Glutamatergic neuron (in vitro differentiated cells): ENCODE data around the gene CCDC78. TPM values are rescaled to one million over a fixed set of nuclear protein-coding genes. Genes with fewer than 3 reads are reported as not detected.
"Not testable (repeated sequence)": the region's sequence is repeated elsewhere in the genome, so short reads cannot be mapped to it uniquely, and the experiment has no call there.

ENCODE experiments used
- DNase-seq: peaks from one replicate; pipeline ENCODE4 v3.0.0; 2022
- H3K27ac Mint-ChIP-seq: one replicate; pipeline ENCODE4 v1.8.0; 2020; ENCODE audit warnings: mild to moderate bottlenecking, mixed read lengths, inconsistent platforms; ENCODE audit not compliant: unreplicated experiment
- H3K27me3 Mint-ChIP-seq: one replicate; pipeline ENCODE4 v1.8.0; 2020; ENCODE audit warnings: mild to moderate bottlenecking, moderate library complexity, mixed read lengths, inconsistent platforms; ENCODE audit not compliant: unreplicated experiment
- H3K36me3 Mint-ChIP-seq: one replicate; pipeline ENCODE4 v1.8.0; 2020; ENCODE audit warnings: mild to moderate bottlenecking, mixed read lengths, inconsistent platforms; ENCODE audit not compliant: unreplicated experiment
- H3K4me1 Mint-ChIP-seq: one replicate; pipeline ENCODE4 v1.8.0; 2020; ENCODE audit warnings: mild to moderate bottlenecking, low read depth, mixed read lengths, inconsistent platforms; ENCODE audit not compliant: unreplicated experiment
- H3K4me3 Mint-ChIP-seq: one replicate; pipeline ENCODE4 v1.8.0; 2020; ENCODE audit warnings: mild to moderate bottlenecking, mixed read lengths, inconsistent platforms; ENCODE audit not compliant: unreplicated experiment
- H3K9me3 Mint-ChIP-seq: one replicate; pipeline ENCODE4 v1.8.0; 2020; ENCODE audit warnings: mild to moderate bottlenecking, moderate library complexity, mixed read lengths, inconsistent platforms; ENCODE audit not compliant: unreplicated experiment
- CTCF ChIP-seq: fragments of 200-600 bp; sonication (generic); IDR thresholded peaks from one replicate; pipeline ENCODE4 v1.5.0; 2021; ENCODE audit not compliant: partially characterized antibody, unreplicated experiment
- total RNA-seq: library from RNA; stranded (reverse); fragmentation: NEBNext Ultra II Directional; extraction: Animal tissue kit (Norgen Biotek cat#: 25700); gene quantifications from one replicate; pipeline ENCODE4 v1.2.1, GENCODE V29; 2021; ENCODE audit not compliant: unreplicated experiment

CCDC78 gene
- total RNA-seq, 1 donor from 2014 or later: 18.9 TPM

- no peaks in the 10 kb centered on the region for H3K36me3 Mint-ChIP-seq
- no peak overlapping the region for H3K27ac Mint-ChIP-seq
Observed at GRCh38 chr16:749010-749409, 22.8 kb upstream of the CCDC78 start.

GRCh38 chr16:747978-748746 lies 21.9 kb upstream of the CCDC78 start:
- H3K4me1 Mint-ChIP-seq: peaks cover 13% of the 10 kb centered on the region
- H3K27me3 Mint-ChIP-seq: peaks cover 3% of the 10 kb centered on the region
- H3K4me3 Mint-ChIP-seq: no peak overlapping the region
- no peaks in the 10 kb centered on the region for H3K36me3 Mint-ChIP-seq
- no peak for DNase-seq
- no peak for TF ChIP-seq CTCF
- H3K9me3 Mint-ChIP-seq: peaks cover 5% of the 10 kb centered on the region
- H3K27ac Mint-ChIP-seq: no peak overlapping the region

More at GRCh38 chr16:749010-749409, 22.8 kb upstream of the CCDC78 start:
- Mint-ChIP-seq H3K27me3 (peaks cover 3% of the 10 kb centered on the region), H3K4me1 (peaks cover 13% of the 10 kb centered on the region), H3K9me3 (peaks cover 5% of the 10 kb centered on the region), H3K4me3 (no peak overlapping the region)
- no peak for DNase-seq
- TF ChIP-seq CTCF: no peak

GRCh38 chr16:746637-747036 lies 20.4 kb upstream of the CCDC78 start:
- Mint-ChIP-seq H3K4me3 (no peak overlapping the region), H3K4me1 (peaks cover 6% of the 10 kb centered on the region), H3K27ac (no peak overlapping the region), H3K36me3 (no peaks in the 10 kb centered on the region), H3K27me3 (peaks cover 3% of the 10 kb centered on the region), H3K9me3 (no peaks in the 10 kb centered on the region)
- TF ChIP-seq CTCF: no peak
- DNase-seq: no peak

GRCh38 chr16:745739-746138 lies 19.5 kb upstream of the CCDC78 start:
- TF ChIP-seq CTCF: peak; percentile 12
- Mint-ChIP-seq H3K4me3 (no peak overlapping the region), H3K27me3 (no peaks in the 10 kb centered on the region), H3K9me3 (peaks cover 1% of the 10 kb centered on the region), H3K36me3 (no peaks in the 10 kb centered on the region), H3K27ac (no peak overlapping the region), H3K4me1 (no peaks in the 10 kb centered on the region)
- DNase-seq: no peak

- DNase-seq: no peak
- H3K27me3 Mint-ChIP-seq: peaks cover 8% of the 10 kb centered on the region
- no peaks in the 10 kb centered on the region for H3K4me1 Mint-ChIP-seq
- H3K27ac Mint-ChIP-seq: no peak overlapping the region
- no peaks in the 10 kb centered on the region for H3K36me3 Mint-ChIP-seq
- peaks cover 1% of the 10 kb centered on the region for H3K9me3 Mint-ChIP-seq
- H3K4me3 Mint-ChIP-seq: no peak overlapping the region
- peak; percentile 42 for TF ChIP-seq CTCF
Observed at GRCh38 chr16:743794-744500, 17.7 kb upstream of the CCDC78 start.

- not testable (repeated sequence) for H3K27ac Mint-ChIP-seq, H3K4me3 Mint-ChIP-seq, H3K27me3 Mint-ChIP-seq, H3K4me1 Mint-ChIP-seq, H3K36me3 Mint-ChIP-seq, H3K9me3 Mint-ChIP-seq, DNase-seq
Observed at GRCh38 chr16:742894-743293, 16.7 kb upstream of the CCDC78 start.
